Ammon's horn (tissue), 1 donor: ENCODE data around the gene P2RY6.
A peak's percentile ranks its signal among the peaks of the same experiment; 100 is the strongest.

Experiments used
- DNase-seq: peaks from one replicate; pipeline ENCODE4 v3.0.0-alpha.2; 2016; ENCODE audit warnings: low spot score

Gene P2RY6

GRCh38 chr11:73334384-73335203 lies 62.5 kb downstream of the P2RY6 start:
- no peak for DNase-seq

- DNase-seq = peak; percentile 84
These were observed 63.2 kb downstream of the P2RY6 start for GRCh38 chr11:73335204-73335923.

- DNase-seq = no peak
These were observed 65.7 kb downstream of the P2RY6 start for GRCh38 chr11:73337846-73338245.

DNA sequence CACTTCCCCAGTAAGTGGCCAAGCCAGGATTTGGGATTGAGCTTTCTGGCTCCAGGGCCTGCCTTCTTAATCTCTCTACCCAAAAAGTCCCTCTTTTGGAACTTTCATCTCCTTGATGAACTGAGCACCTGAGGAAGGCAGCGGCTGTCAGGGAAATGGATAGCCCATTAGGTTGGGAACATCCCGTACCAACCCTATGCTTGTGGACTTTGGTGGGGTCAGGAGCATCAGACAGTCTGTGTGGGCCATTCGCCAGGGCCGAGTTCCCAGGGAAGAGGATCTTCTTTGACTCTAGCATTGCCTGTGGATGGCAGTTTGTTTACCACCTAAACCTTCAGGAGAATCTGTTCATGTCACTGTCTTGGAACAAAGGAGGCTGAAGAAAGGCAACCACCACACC lies 66.1 kb downstream of the P2RY6 start:
- DNase-seq = no peak

DNA sequence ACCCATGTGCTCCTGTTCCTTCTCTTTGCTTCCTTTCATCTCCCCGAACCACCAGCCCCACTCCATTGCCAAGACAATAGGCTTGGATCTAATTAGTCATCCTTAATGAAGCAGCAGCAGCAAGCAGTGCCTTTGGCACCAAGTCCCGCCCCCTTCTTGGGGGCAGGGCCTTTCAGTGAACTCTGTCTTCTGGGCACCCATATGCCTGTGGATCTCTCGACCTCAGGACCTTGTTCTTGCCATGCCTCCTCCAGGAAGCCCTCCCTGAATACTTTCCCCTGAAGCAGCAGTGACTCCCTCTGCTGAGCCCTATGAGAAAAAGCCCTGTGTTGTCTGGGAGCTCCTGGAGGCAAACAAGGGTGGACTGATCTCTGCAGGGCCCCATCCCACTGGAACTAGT lies 68.0 kb downstream of the P2RY6 start:
- DNase-seq = no peak

DNA sequence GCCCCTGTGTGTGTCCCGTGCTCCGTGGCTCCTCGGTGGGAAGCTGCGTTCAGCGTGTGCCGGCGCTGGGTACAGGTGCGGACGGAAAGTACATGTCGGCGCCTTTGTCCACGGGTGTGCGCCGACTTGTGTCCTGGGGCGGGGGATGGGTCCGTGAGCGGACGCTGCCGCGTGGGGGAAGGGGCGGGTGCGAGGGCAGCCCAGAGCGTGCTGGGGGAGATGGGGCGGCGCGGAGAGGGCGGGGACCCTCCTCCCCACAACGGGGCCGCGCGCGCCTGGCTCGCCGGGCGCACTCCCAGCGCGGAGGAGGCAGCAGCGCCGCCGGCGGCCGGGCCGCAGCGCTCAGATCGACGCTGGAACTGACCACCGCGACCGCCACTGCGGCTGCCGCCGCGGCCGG lies 70.5 kb downstream of the P2RY6 start:
- no peak for DNase-seq

DNA sequence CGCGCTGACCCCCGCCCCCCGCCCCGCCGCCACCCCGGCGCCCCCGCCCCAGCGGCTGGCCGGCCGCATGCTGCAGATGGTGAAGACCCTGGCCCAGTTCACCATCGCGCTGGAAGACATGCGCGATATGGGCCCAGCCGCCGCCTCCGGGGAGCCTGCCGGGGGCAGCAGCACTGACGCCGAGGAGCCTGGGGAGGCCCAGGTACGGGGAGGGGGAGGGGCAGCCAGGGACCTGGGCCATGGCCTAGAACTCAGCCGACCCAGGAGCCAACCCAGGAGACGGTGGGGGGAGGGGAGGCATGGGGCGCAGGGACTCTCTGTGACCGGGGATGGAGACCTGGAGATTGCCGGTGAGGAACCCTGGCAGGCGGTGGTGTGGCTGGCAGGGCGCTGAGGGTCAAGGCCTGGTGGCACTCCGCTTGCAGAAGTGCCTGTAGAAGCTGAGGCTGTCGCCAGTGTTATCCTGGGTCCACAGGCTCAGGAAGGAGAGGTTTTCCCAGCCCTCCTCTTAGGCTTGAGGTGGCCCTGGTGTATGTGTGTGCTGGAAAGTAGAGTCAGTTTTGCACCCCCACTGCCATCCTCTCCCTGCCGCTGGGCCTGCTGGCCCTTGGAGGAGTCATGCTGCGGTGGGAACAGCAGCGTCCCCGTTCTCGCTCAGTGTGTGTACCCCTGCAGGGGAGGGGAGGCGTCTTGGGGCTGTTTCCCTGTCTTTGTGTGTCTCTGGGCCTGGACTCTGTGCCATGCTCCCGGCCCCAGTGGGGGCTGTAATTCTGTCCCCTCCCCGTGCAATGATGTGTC lies 71.1 kb downstream of the P2RY6 start:
- no peak for DNase-seq

DNA sequence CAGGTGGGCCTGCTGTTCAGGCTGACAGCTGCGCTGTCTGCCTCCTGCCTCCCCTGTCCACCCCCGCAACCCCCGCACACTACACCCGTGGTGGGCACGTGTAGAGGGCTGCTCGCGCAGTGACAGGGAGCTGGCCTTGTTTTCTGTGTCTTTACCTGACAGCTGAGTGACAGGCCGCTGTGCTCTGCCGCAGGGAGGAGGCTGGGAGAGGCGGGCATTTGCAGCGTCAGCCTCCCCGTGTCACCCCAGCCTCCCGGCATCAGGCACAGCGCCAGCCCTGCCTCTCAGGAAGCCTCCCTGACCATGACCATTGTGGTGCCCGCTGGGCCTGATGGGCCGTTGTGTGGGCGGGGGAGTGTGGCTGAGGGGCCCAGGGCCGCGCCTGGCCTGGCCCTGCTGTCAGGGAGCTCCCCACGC lies 72.1 kb downstream of the P2RY6 start:
- DNase-seq = peak; percentile 74

DNA sequence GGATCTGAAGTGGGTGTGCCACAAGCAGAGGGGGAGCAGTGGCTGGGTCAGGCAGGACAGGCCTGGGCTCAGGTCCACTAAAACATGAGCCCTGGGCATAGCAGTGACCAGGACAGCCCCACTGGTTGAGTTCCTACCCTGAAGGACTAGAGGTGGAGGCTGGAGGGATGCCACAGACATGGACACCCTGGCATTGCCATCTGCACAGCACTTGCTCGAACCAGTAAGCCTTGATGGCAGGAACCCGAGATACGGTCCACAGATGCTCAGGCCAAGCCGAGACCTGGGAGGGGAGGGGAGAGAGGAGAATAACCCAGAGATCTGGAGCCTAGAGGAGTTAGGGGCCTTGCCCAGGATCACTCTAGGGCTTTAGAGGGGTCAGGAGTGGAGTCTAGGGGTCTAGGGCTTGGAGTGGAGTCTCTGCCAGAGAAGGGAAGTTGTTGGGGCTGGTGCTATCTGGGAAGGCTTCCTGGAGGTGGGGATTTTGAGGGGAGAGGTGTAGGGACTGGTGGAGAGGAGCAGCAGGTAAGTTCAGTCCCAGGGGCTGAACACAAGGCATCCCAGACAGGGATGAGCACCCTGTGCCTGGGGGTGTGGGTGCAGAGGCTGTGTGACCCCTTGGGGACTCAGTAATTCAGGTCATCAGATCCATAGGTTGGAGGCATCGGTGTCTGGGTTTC lies 73.5 kb downstream of the P2RY6 start:
- DNase-seq = no peak

DNA sequence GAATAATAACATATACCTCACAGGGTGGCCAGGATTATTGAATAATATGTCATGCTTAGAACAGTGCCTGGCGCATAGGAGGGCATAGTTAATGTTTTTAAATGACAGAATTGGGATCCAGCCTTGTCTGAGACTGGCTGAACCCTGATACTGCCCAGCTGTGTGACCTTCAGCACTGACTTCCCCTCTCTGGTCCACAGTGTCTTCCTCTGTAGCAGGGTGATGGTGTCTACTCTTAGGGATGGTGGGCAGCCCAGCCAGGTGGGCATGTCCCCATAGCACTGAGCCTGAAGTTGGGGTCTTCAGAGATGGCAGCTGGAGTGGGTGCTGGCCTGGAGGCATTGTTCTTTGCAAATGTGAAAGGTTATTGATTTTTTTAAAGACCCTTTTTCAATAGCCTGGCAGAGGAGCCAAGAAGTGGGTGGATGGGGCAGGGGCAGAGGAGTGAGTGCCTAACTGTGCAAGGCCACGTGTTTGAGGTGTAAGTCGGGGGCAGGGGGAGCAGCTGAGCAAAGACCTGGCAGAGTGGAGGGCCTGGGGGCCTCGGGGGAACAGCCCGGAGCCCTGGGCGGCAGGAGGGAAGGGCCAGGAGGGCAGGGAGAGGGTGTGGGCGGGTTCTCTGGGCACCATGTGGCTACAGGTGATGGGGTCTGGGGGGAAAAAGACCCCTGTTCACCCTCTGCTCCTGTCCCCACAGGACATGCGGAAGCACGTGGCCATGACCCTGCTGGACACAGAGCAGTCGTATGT lies 74.2 kb downstream of the P2RY6 start:
- no peak for DNase-seq

- no peak for DNase-seq
These were observed 74.9 kb downstream of the P2RY6 start for GRCh38 chr11:73347067-73347466.
